GM19397 (cell line): Measurements from ENCODE around the gene FAM222B.
"Not testable (repeated sequence)": the region's sequence is repeated elsewhere in the genome, so short reads cannot be mapped to it uniquely, and the experiment has no call there.

Experiments used
- ATAC-seq: cut with Tn5 transposase; IDR thresholded peaks from one replicate; pipeline ENCODE4 v1.9.1; 2021; ENCODE audit warnings: mild to moderate bottlenecking, moderate library complexity; ENCODE audit not compliant: unreplicated experiment

The FAM222B gene

DNA sequence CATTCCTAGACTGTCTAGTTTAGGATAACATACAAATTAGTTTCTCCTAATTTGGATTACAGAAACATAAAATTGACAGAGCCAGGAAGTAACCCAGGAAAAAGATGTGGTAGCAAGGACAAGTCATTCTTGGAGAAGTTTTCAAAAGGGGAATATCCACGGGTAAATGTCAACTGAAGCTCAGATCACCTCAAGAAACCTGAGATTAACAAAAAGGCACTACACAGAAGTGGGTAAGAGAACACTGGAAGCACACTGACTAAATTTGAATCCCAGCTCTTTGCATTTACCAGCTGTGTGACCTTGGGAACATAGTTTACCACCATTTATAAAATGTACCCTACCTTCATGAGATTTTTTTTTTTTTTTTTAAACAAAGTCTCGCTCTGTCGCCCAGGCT is 59.4 kb downstream of the FAM222B start:
- ATAC-seq: no peak

DNA sequence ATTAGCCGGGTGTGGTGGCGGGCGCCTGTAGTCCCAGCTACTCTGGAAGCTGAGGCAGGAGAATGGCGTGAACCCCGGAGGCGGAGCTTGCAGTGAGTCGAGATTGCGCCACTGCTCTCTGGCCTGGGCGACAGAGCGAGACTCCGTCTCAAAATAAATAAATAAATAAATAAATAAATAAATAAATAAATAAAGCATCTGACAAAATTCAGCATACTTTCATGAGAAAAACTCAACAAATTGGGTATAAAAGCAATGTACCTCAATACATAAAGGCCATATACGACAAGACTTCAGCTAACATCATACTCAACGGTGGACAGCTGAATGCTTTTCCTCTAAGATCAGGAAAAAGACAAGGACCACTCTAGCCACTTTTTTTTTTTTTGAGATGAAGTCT is 63.0 kb downstream of the FAM222B start:
- ATAC-seq: not testable (repeated sequence)

DNA sequence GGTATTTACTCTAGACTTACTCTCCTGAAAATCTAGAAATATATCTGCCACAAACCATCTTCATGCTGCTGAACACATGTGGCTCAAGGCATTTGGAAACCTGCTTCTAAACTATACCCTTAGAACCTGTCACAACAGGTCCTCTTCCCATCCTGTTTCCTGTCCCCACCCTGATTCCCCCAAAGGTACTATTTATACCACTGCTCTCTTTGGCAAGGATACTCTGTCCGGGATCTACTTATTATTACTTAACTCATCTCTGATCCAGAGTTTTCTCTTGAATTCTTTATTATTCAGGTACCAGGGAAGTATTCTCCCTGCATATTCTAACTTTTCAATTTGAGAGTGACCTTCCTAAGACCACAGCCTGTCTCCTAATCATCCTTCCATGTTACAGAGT is 65.4 kb downstream of the FAM222B start:
- no peak for ATAC-seq

DNA sequence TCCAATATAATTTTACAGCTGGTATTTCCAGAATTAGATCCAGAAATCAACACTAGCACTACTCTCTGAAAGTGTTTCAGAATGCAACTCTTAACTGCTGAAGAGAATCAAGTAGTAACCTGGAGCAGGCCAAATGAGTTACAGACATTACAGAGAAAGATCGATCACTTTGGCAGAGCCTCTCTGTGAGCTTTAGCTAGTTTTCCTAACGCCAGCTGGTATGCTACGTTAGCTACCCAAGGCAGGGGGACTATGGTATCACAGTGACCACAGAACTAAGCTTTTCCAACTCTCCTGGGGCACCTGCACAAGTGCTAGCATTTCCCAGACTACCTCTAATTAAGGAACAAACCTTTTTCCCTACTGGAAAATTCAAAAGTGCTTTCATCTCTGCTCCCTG is 68.4 kb downstream of the FAM222B start:
- no peak for ATAC-seq

DNA sequence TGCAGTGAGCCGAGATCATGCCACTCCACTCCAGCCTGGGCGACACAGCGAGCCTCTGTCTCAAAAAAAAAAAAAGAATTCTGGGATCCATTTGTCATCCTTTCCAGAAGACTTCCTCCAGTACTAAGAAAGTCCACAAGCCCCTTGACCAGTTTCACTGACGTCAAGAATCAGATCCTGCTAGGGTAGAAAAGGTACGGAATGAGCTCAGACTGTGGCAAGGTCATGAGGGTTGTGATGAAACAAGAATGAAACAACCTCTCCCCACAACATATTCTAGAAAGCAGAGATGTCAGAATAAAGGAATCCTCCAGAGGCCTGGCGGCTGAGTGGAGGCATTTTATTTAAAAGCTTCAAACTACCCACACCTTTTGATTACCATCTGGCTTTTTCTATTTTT is 68.9 kb downstream of the FAM222B start:
- no peak for ATAC-seq

DNA sequence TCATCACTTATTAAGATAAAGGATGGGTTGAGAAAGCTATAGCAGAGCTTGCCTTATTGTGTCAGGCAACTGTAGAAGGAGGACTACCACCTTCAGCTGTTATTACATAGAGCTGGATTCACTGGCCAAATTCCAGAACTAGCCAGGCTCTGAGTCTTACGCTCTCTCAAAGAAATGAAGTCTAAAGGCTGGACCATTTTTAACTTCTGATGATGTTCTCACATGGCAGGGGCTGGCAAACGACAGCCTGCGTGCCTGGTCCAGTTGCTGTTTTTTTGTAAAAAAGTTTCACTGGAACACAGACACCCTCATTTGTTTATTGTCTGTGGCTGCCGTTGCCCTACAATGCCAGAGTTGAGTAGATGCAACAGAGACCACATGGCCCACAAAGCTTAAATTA is 77.6 kb downstream of the FAM222B start:
- ATAC-seq: no peak

DNA sequence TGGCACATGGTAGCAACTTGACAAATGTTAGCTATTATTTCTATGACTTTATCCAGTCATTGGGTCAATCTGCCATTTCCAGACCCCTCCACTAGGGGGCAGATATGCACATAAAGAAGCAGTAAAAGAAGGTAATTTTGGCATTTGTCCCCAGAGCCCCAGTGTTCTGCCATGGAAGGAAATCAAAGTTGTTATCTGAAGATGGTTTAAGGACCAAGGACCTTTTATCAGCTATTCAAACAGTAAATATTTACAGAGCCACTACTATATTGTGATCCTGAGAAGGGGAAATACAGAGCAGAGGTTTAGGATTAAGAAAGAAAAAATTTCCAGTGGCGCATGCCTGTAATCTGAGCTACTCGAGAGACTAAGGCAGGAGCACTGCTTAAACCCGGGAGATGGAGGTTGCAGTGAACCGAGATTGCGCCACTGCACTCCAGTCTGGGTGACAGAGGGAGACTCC is 78.8 kb downstream of the FAM222B start:
- no peak for ATAC-seq

DNA sequence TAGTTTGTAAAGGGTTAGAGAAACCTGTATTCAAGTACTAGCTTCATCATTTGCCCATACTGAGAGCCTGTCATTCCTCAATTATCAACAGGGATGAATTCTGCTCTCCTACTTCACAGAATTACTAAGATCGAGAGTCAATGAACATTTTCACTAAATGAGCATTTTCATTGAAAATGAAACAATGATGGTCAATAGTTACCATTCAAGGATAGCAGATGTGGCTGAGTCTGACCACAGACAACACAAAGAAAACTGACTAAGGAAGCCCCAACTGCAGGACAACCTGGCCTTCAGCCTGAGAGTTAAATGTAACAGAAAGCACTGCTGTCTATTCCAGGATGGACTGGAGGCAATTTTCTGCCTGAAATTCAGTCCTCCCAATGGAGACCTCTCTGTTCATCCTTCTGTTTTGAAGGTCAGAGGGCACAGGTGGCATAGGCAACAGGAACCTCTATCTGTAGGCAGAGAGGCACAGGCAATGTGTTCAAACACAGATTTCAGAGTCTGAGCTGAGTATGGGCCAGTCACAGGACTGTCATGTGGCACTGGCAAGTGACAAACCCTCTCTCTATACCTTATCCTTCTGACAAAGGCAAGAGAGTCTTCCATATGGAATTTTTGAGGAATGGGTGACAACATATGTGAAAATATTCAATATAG is 79.3 kb downstream of the FAM222B start:
- no peak for ATAC-seq

DNA sequence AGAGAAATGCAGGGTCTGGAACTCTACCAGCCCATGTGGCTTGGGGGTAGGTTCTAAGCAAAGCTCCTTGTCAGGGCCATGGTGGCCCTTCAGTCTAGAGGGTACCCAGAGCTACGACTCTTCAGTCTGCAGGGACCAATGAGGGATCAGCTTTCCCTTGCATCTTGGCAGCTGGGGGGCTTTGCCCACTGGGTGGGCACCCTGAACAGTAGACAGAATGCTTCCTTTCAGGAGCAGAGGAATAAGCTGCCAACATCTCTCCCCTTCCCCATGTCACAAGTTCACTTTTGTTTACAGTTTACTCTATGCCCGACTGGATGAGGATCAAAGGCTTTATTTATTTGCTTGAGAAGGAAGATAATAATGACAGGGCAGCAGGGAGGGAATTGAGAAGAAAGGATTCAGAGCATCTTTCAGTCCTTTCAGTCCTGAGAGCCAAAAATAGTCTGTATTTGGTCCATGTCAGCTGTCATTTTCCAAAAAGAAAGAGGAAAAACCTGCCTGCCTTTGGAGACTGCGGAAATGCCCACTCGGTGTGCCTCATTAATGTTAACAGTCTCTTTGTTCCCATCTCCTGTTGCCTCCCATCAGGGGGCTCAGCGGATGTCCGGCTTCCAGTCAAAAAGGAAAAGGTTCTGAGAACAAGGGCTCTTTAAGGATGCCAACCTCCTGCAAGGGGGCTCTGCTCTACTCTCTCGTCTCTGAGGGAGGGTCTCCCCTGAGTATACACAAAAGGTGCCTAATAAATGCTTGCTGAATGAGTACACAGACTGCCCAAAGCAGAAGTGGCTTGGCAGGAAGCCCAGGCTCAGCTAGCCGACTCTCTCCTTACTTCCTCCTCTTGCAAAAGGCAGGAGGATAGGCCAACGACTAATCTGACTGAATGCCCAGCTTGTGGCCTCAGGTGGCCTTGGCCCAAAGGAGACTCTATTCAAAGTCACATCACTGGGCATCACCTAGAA is 81.7 kb downstream of the FAM222B start:
- ATAC-seq: no peak

DNA sequence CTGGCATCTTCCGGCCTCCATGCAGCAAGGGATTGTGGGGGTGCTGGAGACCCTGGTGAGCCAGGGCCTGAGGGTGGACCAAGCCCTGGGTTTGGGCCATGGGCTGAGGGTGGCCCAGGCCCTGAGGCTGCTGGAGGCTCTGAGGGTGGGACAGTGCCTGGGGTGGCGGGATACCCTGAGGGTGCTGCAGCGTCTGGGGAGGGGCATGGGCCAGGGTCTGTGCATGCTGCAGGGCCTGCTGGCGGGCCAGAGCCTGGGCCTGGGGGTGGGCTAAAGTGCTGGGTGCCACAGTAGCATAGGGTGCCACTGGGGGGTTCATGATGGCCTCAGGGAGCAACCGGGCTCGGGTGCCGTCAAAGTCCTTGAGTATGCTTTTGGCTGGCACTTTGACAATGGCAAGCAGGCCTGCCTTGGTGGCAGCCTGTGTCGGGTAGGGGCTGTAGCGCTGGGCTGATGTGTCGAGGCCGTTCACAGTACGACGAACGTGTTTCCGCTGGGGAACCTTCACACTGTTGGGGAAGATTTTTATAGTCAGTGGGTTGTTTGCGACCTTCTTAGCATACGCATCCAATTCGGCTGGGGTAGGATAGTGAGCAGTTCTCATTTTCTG is 83.2 kb downstream of the FAM222B start:
- no peak for ATAC-seq

DNA sequence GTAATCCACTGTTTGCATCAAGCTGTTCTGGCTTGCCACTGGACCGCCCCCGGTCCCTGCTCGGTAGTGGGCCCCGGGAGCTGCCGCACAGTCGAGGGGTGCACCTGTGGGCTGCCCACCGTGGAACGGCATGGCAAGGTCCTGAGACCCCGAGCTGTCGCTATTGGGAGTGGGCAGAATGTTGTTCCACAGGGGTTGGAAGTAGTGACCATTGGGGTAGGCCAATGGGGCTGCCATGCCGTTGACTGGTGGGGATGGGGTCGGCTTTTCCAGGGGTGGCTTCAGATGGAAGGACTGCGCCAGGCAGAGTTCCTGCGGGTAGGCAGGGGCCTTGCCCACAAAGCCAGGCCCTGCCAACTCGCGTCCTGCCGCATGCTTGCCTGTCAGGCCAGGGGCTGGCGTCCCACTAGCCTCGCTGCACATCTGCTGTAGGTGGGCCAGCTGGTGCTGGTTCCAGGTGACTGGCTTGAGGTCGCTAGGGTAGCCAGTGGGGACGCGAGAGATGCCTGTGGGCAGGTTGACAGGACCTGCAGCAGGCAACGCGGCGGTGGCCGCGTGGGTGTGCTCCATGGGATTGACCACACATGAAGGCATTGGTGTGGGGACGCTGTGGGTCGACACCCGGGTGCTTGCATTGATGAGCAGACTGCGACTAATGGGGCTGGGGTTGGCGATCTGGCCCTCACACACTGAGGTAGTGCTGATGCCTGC is 84.0 kb downstream of the FAM222B start:
- no peak for ATAC-seq

DNA sequence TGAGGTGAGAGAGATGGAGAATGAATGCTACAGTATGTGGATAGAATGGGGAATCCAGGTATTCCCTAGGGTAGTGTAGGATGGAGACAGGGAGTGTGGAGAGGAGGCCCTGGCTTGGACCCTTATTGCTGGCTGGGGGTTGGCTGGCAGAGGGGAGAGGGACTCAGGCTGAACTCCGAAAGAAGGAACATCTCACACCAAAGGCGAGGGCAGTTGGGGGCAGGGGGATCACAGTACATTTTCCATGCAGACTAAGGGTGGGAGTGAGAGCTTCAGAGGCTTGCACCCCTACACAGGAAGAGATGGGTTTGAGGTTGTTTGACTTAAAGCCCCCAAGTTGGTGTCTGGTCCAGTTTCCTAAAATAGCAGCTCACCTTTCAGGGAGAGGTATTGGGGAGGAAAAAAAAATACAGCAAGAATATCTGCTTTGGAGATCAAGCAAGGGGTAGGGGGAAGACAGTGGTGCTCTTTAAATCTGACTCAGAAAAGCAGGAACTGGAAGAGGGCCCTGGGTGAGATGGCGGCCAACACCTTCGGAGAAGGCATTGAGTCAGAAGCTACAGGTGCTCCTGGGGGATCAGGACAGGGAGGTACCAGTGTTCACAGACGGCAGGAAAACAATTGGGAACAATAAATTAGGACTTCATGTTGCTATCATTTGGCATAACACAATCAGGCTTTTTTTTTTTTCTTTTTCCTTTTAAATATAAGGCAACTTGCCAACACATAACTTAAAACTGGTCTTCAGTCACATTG is 86.4 kb downstream of the FAM222B start:
- no peak for ATAC-seq

DNA sequence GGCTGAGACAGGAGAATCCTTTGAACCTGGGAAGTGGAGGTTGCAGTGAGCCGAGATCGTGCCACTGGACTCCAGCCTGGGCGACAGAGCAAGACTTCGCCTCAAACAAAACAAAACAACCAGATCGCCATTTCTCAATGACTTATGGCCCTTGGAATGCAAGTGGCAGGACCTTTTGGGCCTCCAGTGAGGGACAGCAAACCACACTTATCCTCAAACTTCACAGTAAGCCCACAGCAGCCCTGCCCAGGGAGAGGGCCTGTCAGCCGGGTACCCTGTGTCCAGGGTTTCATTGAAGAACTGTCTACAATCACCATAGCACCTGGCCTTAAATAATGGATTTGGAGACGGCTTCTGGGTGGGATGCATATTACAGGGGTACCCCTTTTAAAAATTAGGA is 87.1 kb downstream of the FAM222B start:
- ATAC-seq: no peak

DNA sequence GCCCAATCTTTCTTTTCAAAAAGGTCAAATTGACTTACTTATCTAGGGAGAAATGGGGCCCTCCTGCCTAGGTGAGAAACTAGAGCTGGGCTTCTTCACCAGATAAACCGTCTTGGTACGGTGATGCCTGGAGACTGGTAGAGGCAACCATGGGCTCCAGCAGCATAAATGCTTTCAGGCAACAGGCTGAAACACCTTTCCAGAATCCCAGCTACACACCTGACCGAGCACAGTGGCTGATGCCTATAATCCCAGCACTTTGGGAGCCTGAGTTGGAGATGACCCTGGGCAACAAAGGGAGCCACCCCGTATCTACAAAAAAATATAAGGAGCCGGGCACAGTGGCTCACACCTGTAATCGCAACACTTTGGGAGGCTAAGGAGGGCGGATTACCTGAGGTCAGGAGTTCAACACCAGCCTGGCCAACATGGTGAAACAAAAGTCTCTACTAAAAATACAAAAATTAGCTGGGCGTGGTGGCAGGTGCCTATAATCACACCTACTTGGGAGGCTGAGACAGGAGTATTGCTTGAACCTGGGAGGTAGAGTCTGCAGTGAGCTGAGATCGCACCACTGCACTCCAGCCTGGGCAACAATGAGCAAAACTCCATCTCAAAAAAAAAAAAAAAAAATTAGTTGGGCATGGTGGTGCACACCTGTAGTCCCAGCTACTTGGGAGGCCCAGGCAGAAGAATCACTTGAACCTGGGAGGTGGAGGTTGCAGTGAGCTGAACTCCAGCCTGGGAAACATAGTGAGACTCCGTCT is 90.8 kb downstream of the FAM222B start:
- no peak for ATAC-seq

DNA sequence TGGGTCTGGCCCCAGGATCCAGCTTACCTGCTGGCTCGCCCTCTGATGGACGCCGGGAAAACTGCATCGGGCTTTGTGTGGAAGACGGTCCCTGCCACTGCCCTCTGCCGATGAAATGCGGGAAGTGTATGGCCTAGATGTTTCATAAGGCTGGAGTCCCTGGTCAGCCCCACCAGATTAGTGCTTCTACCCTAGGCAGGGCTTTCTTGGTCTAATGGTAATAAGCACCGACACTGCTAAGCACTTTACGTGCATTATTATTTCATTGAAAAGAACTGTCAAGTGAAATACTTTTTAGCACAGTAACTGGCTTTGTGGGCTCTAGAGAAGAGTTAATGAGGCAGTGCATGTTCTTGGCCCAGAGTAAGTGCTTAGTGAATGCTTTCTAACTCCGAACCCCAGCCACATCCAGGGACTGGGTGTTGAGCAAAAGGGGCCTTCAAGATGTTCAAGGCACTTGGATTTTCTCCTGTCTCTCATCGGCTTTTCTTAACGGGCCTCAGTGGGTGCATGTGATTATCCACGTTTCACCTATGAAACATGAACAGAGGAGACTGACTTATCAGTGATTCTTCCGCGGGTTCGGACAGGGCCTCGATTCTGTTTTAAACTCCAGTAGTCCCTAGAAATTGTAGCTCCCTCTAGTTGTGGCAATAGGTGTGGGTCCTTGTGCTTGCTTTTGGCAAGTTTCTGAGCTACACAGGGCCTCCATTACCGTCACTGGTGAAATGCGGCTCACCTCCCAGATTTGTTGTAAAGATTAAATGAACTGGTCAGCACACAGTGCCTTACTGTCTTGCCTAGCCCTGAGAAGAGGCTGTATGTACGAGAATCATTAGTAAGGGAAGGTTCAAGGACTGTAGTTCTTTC is 92.2 kb downstream of the FAM222B start:
- peak; percentile 56 for ATAC-seq

DNA sequence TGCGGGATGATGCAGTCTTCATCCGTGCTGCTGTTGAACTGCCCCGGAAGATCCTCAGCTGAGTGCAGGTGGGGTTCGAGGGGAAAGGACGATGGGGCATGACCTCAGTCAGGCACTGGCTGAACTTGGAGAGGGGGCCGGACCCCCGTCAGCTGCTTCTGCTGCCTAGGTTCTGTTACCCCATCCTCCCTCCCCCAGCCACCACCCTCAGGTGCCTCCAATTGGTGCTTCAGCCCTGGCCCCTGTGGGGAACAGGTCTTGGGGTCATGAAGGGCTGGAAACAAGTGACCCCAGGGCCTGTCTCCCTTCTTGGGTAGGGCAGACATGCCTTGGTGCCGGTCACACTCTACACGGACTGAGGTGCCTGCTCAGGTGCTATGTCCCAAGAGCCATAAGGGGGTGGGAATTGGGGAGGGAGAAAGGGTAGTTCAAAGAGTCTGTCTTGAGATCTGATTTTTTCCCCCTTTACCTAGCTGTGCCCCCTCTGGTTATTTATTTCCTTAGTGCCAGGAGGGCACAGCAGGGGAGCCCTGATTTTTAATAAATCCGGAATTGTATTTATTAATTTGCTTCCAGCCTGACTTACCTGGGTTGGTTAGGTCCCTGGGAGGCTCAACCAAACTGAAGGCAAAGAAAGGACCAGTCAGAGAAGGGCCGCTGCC is 92.9 kb downstream of the FAM222B start:
- ATAC-seq: no peak

DNA sequence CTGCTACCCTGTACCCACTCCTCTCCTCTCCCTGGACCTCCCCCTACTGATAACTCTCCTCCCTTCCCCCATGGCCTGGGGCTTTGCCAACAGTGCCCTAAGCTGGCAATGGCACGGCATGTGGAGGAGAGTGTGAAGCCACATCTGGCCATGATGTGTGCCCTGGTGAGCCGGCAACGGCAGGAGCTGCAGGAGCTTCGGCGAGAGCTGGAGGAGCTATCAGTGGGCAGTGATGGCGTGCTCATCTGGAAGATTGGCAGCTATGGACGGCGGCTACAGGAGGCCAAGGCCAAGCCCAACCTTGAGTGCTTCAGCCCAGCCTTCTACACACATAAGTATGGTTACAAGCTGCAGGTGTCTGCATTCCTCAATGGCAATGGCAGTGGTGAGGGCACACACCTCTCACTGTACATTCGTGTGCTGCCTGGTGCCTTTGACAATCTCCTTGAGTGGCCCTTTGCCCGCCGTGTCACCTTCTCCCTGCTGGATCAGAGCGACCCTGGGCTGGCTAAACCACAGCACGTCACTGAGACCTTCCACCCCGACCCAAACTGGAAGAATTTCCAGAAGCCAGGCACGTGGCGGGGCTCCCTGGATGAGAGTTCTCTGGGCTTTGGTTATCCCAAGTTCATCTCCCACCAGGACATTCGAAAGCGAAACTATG is 93.6 kb downstream of the FAM222B start:
- no peak for ATAC-seq
